A172 (cell line): ENCODE data around the gene VIT. TPM values are rescaled to one million over a fixed set of nuclear protein-coding genes. Genes with fewer than 3 reads are reported as not detected.

Experiments
- DNase-seq: peaks from one replicate; pipeline ENCODE4 v3.0.0-alpha.2; 2015; ENCODE audit warnings: low spot score
- total RNA-seq: library from RNA; depleted of rRNA; stranded (reverse); fragments of >200 nt; shearing (Covaris generic); gene quantifications from 2 replicates; pipeline ENCODE4 v1.2.3, GENCODE V29; 2014

Gene VIT
- total RNA-seq, 1 experiment from 2014 or later = 3.4 TPM

DNA sequence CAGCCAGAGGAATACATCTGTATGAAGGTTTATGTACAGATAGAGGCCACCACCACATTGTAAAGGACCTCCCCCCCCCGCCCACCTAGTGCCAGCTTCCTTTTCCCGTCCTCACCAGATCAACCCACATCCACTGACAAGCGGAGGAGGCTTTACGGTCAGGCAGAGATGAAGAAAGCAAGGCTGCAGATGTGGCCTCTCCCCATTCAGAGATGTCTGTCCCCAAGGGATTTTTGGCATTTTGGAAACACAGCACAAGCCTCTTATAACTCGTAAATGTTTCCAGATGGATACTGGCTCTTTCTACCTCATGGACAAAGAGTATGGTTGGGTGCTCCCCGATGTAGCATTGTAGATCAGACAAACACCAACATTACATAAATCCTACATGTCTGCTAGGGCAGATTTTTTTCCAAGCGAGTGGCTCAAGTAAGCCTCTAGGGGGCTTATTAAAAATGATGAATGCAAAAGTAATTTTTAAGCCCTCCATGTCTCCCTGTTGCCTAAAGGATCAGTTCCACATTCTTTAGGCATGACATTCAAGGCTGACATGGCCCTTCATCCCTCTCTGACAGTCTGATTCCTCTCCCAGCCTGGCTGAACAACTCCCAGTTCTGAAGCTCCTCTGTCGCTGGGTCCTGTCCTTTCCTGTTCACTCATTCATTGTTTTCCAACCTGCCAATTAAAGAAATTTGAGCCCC, 11.7 kb downstream of the VIT start:
- peak; percentile 68 for DNase-seq

DNA sequence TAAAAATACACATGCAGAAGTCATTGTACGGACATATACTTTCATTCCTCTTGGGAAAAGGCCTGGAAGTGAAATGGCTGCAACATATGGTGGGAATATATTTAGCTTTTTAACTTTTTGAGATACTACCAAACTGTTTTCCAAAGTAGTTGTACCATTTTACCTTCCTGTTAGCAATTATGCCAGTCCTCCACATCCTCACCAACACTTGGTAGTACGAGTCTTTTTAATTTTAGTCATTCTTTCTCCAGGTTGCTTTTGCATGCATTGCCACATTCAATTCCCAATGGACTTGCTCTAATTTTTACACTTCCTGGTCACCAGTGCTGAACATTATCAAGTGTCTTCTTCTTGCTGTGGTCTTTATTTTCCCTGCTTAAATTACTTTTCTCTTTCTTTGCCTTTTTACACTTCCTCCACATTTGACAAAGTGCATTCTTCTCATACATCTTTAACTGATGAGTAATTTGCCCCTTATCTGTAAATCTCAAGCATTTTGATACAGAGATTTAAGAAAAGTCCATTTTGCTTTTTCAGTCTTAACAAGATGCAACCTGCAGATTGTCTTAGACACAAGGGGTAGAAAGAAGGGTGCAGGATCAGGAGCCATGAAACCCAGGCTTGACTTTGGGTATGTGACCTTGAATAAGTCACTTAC, 14.5 kb downstream of the VIT start:
- DNase-seq = no peak

DNA sequence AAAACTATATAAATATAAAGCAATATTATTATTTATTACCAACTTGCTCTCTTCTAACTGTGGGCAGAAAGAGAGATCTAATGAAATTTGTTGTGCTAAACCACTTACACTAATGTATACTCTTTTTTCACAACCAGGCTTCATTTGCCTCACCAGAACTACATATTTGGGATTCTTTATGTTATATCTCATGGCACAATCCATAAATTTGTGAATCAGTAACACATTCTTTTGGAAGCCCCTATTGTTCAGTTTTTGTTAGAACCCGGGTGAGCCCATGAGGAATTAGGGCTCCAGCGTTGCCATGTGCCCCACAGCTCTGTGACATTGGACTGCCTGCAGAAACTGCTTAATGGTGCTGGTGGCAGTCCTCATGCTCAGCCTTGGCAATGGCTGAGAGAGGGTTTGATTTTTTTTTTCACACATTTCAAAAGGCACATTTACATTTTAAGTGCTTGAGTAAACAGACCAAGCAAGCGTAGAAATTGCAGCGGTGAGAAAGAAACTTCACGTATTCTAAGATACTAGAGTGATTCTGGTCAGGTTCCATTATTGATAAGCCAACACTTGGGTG, 15.3 kb downstream of the VIT start:
- DNase-seq = no peak

DNA sequence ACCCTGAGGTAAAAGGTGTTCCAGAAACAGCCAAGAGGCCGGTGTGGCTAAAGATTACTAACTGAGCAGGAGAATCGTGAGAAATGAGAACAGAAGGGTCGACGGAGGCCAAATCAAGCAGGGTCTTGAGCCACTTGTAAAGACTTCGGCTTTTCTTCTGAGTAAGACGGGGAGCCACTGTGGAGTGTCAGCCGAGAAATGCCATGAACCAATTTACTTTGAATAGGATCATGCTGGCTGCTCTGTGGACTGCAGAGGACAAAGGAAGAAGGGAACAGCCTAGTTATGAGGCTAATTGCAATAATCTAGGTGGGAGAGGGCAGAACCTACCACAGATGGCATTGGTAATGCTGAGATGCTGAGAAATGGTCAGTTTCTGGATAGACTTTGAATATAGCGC, 16.8 kb downstream of the VIT start:
- no peak for DNase-seq

DNA sequence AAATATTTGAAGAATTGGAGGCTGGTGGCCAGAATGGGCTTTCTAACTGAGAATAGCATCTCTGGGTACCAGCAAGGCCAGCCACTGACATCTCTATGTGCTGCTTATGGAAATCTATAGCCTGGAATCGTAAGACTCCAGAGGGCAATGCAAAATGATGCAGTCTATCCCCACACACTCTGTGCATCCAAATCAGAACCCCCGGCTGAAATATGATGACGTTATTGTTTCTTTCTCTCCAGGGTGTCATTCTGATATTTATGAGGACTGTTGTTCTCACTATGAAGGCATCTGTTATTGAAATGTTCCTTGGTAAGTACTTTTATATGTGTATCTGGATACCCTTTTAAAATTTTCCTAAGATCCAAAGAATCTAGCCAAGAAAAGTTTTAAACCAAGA, 19.6 kb downstream of the VIT start:
- no peak for DNase-seq

DNA sequence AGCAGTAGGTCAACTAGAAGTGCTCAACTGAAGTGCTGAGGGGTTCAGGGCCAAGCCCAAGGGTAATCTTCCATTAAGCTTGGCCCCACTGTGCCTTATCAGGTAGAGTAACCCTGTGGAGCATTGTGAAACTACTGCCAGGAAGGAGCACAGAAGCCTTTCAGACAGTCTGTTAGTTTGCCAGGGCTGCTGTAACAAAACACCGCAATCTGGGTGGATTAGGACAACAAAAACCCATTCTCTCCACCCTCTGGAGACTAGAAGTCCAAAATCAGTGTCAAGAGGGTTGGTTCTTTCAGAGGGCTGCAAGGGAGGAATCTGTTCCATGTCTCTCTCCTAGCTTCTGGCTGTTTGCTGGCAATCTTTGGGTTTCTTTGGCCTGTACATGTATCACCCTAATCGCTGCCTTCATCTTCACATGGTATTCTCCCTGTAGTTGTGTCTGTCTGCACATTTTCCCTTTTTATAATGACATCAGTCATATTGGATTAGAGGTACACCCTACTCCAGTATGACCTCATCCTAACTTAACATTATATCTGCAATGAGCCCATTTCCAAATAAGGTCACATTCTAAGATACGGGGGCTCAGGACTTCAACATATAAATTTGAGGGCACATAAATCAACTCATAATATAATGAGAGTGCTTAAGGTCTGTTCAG, 21.2 kb downstream of the VIT start:
- DNase-seq = no peak

DNA sequence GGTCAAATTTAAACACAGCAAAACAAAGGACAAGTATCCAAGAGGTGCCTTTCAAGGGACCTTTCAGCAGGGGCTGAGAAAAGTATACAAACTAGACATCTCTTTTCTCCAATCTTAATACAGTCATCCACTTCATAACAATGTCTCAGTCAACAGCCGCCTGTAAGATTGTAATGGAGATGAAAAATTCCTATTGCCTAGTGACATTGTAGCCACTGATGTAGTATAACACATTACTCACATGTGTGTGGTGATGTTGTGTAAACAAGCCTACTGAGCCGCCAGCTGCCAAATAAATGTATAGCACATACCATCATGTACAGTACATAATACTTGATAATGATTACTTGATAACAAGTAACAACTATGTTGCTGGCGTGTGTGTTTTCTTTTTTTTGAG, 31.0 kb downstream of the VIT start:
- DNase-seq = no peak

DNA sequence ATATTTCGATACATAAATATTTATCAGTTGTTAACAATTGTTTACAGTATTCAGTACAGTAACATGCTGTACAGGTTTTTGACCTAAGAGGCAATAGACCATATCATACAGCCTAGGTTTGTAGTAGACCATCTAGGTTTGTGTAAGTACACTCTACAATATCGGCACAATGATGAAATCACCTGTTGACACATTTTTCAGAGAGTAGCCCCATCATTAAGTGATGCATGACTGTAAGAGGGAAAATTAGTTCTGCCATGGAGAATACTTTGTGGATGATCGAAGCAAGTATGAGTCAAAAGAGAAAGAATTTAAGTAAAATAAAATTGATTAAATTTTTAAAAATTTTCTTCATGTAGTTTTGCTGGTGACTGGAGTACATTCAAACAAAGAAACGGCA, 32.6 kb downstream of the VIT start:
- no peak for DNase-seq

DNA sequence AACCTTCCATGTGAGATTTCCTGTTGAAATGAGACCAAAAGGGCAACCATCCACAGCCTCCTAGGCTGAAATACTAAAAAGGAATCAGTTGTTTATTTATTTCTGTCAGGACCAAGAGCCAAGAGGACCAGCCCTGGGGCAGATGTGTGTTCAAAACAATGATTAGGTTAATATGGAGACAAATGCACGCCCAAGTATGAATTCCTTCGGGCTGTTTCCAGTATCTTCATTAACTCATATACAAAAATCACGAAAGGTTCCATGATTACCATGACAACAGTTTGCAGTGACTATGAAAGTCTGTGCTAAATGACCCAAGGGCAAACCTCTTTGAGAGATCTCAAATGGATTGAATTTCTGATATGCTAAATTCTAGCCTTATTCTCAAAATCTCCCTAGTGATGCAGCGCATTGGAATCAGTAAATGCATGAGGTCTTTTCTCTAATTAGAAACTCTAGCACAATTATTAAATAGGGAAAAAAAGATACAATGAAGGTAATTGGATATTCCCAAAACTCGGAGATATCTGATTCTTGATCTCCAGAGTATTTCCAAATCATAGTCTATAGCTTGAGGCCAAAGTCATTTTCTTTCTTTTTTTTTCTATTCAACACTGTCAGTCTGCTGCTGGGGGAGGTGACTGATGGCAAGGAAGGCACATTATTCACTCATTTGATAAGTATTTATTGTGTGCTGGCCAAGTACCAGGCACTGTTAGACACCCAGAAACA, 35.6 kb downstream of the VIT start:
- no peak for DNase-seq

DNA sequence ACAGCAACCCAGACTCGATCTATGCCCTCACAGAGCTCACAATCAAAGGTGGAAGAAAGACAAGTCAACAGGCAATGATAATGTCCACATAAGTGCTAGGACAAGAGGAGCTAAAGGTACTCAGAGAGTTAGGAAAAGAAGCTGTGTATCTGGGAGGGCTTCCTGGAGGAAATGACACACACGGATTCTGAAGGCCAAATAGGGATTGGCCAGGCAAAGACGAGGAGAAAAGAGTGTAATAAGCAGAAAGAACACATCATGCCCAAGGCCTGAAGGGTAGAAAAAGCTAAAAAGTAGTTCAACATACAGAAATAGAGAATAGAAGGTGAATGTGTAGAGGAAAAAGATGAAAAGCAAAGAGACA, 36.1 kb downstream of the VIT start:
- DNase-seq = no peak

DNA sequence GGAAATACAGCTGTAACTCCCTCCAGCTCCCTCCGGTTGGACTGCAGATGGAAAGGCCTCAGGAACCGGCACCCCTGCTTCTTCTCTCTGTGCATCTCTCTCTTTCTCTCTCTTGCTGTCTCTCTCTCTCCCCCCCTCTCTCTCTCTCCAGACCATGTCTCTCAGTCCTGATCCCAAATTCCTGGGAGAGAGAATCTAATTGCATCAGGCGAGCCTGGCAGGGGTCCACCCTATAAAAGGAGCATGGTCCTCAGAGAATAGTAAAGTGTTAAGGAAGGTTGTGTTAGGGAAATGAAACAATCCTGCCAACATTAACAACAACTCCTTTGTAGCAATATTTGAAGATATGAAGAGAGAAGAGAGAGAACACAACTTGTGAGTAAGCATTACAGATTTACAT, 36.7 kb downstream of the VIT start:
- no peak for DNase-seq

DNA sequence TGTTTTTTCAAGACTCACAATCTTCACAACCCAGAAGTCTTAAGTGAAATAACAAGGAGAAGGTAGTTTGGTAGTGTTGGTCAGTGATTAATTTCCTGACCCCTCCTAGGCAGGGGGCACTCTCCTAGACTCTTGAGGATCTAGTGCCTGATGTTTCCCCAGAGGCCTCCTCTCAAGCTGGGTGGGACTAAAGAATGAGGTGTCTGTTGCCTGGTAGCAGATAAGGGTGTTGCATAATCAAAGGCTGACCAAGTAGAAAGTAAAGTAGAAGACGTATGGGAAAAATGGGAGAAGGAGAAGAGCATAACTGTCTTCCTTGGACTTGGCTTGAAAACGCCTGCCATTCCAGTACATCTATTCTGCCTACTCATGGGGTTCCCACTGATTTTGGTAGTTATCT, 37.8 kb downstream of the VIT start:
- DNase-seq = no peak

DNA sequence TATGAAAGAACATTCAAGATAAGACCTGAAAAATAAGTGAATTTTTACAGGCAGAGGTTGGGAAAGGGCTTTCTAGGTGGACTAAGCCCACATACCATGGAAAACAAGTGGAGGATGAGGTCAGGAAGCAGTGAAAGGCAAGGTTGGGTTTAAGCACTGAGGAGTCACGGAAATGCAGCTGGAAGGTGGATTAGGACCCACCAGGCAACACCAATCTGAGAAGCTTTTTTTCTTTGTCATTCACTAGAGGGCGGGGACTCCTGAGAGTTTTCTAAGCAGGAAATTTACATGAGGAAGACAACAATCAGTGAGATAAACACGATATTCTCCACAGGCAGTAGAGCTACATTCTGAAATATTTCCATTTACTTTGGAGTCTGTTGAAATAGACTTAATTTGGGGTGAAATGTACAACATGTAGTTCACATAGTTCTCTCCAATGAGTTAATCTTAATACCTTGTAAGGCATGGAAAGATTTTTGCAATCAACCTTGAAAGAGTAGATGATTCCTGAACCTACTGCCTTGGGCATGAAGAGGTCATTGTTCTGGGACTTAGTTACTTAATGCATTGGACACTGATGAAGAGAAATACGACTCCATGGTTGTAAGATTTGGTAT, 40.7 kb downstream of the VIT start:
- DNase-seq = no peak

DNA sequence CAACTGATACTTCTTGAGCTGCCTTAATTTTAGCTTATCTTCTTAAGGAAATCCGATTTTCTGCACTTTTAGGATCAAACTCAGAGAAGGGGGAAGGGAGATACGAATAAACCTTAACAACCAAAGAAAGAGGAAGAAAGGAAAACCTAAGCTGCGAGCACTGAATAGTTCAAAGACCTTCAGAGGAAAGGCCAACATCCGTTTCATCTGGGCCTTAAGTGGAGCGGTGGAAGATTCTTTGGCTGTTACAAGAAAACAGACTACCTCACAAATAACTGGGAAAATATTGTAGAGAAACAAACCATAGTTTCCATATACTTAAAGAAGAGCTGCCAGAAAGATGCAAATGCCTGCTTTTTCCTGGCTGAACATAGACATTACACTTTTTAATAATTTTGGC, 43.6 kb downstream of the VIT start:
- no peak for DNase-seq

DNA sequence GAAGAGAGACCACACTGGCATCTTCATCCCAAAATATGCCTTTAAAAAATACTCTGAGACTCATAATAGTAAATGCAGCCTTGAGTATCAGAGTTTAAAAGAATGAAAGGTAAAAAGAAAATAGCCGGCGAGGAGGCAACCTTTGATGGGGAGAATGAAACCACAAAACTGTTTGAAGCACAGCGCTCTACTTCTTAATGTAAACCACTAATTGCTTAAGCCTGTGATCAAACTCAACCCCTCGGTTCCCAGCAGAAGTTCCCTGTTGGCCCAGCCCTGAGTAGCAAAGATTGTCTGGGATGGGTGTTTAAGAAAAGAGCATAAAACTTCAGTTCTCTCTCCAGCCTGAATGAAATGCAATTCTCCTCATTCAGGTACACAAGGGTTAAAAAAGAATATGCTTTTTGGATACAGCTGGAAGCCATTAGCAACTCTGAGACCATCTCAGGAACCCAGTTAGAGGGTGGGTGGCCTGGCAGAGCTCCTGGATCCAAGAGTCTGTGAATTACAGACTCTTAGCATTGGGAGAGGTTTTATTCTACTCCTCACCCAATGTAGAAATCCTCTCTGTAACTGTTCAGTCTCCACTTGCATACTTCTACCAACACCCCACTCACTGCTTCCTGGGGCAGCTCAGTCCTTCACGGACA, 44.8 kb downstream of the VIT start:
- no peak for DNase-seq

DNA sequence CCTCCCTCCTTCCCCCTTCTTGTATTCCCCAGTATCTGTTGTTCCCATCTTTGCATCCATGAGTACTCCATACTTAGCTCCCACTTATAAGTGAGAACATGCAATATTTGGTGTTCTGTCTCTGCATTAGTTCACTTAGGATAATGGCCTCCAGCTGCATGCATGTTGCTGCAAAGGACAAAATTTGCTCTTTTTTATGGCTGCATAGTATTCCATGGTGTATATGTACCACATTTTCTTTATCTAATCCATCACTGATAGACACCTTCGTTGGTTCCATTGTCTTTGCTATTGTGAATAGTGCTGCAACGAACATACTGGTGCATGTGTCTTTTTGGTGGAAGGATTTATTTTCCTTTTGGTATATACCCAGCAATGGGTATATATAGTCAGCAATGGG, 47.4 kb downstream of the VIT start:
- DNase-seq = no peak

DNA sequence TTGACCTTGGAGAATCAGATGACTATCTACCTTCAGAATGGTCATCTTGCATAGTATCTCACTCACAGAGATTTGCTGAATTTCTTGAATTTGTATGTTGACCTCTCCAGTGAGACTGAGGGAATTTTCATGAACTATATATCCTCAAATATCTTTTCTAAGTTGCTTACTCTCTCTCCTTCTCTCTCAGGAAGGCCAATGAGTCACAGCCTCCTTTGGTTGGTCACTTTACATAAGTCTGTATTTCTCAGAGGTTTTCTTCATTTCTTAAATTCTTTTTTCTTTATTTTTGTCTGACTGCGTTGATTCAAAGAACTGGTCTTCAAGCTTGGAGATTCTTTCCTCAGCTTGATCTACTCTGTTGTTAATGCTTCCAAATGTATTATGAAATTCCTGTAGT, 51.7 kb downstream of the VIT start:
- no peak for DNase-seq

DNA sequence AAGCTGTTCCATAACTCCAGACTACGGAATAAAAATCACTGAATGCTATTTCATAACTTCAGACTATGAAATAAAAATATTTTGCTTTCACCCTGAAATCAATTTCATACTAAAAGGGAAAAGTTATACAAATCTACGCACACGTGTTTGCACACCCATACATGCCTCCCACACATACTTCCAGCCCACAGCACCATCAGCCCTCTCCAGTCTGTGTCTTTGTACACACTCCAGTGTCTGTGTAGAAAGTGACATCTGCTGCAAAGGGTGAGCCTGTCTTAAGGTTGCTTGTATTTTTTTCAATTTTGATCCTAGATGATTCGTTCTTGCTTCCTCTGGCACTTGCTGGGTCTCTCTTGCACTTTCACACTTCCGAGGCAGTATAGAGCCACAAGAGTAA, 53.6 kb downstream of the VIT start:
- no peak for DNase-seq

DNA sequence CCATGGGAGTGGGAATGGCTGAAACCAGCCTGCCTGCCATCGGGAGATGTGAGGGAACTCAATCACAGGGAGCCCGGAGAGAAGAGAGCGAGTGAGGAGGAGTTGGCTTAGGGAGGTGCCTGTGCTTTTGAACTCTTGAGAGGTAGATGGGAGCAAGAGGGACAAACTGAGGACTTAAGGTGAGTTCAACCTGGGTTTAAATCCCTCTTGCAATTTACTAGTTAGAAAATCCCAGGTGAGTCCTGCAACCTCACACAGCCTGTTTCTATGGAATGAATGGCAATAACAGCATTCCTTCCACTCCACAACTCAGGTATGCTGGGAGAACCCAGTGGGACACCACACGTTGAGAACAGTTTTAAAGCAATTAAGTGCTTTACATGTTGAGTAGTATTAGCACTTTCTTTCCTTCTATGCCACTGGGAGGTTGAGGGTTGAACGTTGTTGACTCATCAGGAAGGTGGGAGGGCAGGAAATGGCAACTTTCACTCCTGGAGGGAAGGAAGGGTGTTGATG, 57.3 kb downstream of the VIT start:
- DNase-seq = peak; percentile 55

DNA sequence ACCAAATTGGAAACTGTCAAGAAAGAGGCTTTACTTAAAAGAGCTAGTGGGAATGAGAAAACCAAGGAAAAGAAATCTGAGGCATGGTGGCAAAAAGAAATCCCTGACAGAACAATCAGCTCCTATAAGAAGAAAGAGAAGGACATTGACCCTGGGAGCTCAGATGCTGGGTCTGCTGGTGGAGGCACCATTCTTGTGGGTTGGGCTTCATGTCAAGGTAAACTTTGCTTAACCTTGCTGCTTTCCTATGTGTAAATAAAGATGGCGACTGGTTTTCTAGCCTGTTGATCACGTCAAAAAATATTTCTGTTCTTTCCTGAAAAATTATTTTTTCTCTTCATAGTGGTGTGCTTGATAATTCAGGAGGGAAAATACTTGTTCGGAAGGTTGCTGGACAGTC, 58.1 kb downstream of the VIT start:
- DNase-seq = no peak

DNA sequence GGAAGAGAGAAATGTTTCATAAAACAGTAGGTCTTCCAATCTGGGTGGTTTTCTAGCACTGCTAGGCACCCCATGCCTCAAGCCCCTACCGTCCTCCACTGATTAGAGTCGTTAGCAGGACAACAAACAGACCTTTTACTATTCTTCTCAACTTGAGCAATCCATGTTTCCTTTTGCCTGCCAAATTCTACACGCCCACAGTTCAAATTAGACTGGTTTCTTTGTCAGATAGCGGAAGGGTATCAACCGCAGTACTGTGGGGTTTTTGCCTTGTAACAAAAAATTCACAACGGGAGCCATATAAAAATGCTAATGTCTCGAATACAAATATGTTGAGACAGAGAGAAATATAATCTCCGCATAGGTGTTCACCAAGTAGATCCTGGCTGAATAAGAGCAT, 59.9 kb downstream of the VIT start:
- no peak for DNase-seq
